GM23248 (cell line): ENCODE measurements around the gene PODN.

Experiments
- EZH2 ChIP-seq: fragments of 200-600 bp; sonication (generic); IDR thresholded peaks from 2 replicates; pipeline ENCODE4 v1.6.1; 2018; ENCODE audit warnings: antibody characterized with exemption, mild to moderate bottlenecking; ENCODE audit not compliant: insufficient read depth, poor library complexity, severe bottlenecking
- EZH2phosphoT487 ChIP-seq: fragments of 200-600 bp; sonication (generic); IDR thresholded peaks from 2 replicates; pipeline ENCODE4 v1.6.1; 2018; ENCODE audit warnings: antibody characterized with exemption, moderate library complexity, mild to moderate bottlenecking, low read depth; ENCODE audit not compliant: insufficient read depth

DNA sequence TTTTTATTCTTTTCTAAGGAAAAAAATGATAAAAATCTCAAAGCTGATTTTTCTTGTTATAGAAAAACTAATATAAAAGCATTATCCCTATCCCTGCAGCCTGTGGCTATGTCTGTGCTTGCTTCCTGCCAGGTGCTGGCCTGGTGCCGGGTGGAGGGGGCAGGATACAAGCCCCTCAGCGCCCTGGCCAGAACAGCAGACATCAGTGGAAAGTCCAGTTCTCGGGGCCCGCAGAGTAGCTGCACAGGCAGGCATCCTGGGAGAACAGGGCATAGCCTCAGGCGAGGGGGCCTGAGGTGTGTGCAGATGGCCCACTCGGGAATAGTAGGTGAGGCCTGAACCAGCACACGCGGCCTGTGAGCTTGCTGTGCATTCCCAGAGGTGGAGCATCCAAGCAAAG lies 23.4 kb downstream of the PODN start:
- TF ChIP-seq EZH2 (no peak), EZH2phosphoT487 (no peak)
